GM10266 (cell line): ENCODE results near the gene AP1S1.

ENCODE experiments used
- DNase-seq: peaks from one replicate; pipeline ENCODE4 v3.0.0; 2012; ENCODE audit errors: extremely low spot score
- TF ChIP-seq, protein P1 (sequence below): IDR thresholded peaks from 2 replicates; pipeline ENCODE4 v1.5.1; 2012; ENCODE audit warnings: mild to moderate bottlenecking, low read depth; ENCODE audit not compliant: control insufficient read depth, insufficient read depth; ENCODE audit errors: missing control alignments

Gene AP1S1

DNA sequence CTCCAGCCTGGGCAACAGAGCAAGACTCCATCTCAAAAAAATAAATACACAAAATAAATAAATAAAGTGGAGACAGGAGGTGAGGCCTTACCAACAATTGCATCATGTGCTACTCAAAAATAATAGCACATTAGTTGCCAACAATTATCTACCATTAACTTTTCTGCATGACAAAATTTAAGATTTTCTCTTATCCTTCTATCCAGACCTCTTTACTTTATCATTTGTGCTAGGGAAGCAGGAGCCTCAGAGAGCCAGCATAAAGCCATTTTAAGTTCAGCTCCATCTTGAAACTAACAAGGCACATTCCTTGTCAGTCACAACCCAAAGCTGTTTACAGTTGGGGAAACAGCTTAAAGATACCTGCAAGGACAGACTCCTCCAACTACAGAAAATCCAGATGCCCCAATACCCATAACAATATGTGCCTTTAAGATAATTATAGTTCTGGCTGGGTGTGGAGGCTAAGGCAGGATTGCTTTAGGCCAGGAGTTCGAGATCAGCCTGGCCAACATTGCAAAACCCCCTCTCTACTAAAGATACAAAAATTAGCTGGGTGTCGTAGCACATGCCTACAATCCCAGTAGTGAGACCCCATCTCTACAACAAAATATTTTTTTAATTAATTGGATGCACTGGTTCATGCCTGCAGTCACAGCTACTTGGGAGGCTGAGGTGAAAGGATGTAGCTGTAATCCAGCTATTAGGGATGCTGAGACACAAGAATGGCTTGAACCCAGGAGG is 2.2 kb upstream of the AP1S1 start:
- TF ChIP-seq, protein P1, sequence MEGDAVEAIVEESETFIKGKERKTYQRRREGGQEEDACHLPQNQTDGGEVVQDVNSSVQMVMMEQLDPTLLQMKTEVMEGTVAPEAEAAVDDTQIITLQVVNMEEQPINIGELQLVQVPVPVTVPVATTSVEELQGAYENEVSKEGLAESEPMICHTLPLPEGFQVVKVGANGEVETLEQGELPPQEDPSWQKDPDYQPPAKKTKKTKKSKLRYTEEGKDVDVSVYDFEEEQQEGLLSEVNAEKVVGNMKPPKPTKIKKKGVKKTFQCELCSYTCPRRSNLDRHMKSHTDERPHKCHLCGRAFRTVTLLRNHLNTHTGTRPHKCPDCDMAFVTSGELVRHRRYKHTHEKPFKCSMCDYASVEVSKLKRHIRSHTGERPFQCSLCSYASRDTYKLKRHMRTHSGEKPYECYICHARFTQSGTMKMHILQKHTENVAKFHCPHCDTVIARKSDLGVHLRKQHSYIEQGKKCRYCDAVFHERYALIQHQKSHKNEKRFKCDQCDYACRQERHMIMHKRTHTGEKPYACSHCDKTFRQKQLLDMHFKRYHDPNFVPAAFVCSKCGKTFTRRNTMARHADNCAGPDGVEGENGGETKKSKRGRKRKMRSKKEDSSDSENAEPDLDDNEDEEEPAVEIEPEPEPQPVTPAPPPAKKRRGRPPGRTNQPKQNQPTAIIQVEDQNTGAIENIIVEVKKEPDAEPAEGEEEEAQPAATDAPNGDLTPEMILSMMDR, result no peak
- DNase-seq, result no peak

DNA sequence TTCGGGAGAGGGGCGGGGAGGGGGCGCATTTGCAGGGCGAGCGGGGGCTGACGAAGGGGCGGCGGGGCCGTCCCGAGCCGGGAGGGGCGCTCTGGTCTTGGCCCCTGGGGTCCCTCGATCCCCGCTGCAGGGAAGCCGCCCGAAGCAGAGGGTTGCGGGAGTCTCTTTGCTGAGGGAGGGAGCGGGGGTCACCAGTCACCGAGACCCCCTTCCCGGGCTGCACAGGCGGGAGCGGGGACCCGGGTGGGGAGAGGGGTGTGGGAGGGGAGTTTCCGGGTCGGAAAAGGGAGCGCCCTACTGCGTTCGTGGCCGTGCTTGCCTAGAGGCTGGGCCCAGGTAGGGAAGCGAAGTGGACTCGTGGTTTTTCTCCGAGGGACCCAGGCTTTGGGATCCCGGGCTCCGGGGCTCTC is 422 bp downstream of the AP1S1 start:
- TF ChIP-seq, protein P1, result no peak
- DNase-seq, result no peak

DNA sequence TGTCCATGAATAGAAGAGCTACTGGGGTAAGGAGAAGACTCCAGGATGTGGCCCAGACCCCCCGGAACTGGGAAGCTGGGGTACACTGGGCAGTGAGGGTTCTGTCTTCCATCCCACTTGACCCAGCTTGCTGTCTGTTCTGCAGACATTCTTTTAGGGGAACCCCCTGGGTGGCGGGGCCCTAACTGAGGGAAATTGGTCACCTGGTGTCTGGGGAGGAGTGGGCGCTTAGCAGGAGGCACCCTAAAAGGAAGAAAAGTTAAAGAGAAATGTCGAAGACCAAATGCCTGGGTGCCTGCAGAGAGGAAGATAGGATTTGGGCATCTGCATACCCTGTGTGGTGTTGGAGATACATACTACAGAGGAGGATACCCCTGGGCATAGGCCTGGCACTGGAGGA is 1.0 kb downstream of the AP1S1 start:
- DNase-seq, result peak; percentile 51
- TF ChIP-seq, protein P1, result no peak

DNA sequence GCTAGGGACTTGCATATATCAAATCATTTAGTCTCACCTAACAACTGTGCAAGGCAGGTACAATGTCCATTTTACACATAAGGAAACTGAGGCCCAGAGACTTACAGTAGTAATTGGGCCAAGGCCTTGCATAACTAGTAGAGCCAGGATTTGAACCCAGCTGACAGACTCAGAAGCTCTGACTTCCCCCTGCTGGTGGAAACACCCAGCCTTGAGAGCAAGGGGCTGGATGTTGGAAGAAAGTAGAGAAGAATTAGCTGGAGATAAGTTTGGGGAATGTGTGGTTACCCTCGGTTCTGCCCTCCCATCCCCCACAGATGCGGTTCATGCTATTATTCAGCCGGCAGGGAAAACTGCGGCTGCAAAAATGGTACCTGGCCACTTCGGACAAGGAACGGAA is 2.0 kb downstream of the AP1S1 start:
- TF ChIP-seq, protein P1, result no peak
- peak; percentile 7 for DNase-seq

DNA sequence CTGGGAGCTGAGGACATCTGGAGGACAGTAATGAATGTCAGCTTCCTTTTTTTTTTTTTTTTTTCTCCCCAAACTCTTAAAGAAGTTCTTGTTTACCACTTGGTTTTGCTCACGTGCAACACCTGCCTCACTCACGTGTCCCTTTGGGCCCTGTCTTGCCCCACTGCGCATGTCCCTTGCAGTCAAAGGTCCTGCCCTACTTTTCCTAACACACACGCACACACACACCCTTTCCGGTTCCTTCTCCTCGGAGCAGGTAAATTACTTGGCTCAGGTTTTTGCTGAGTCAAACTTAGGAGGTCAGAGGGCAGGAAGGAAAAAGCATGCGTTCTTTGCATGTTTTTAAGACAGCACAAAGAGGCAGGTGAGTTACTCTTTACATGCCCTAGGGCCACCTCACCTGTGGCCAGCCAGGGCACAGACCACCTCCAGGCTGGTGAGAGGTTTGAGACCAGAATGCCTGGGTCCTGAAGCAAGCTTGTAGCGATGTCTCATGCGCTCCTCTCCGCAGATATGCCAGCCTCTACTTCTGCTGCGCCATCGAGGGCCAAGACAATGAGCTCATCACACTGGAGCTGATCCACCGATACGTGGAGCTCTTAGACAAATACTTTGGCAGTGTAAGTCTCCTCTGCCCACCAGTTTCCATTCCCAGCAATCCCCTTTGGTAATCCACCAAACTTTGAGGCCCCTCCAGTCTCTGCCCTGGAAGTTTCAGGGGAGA is 2.8 kb downstream of the AP1S1 start:
- peak; percentile 5 for DNase-seq
- TF ChIP-seq, protein P1, result no peak

DNA sequence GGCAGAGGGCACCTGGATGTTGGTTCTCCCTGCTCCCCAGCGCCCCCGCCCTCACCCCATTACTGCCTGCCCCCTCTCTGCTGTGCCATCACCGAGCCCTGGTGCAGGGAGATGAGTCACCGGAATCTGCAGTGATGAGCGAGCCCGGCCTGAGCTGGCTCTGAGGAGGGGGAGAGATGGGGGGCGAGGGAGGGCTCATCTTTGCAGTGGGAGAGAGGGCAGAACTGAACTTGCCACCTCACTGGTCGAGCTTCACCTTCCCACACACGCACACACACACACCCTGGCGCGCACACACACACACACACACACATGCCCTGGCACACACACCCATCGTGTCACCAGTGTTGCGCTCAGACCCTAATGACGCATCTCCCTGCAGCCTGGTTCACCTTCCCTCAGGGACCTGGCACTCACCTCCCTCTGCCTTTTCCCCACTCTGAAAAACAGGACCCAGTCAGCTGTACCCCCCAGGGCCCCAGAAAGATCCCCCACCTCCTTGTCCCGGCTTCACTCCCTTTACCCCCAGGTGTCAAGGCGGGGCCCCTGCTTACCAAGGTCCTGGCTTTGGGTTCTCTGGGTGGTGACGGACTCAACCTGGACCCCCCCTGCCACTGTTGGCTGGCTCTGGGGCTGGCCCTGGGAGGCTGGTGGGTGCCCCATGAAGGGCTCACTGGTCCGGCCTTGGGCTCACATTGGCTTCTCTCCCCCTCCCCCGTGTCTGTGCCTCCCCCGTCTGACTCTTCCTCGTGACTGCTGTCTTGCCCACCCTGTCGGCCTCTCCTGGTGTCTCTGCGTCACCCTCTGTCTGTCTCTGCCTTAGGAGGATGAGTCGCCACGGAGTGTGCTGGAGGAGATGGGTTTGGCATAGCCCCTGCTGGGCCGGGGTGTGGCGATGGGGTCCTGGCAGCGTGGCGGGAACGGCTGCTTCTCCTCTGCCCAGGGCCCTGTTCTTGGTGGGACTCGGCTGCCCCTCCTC is 5.7 kb downstream of the AP1S1 start:
- no peak for DNase-seq
- TF ChIP-seq, protein P1, result no peak
